HT-29 (cell line): ENCODE measurements around the gene DNAJC7. TPM values are rescaled to one million over a fixed set of nuclear protein-coding genes. Genes with fewer than 3 reads are reported as not detected.

ENCODE experiments used
- total RNA-seq: library from RNA; depleted of rRNA; stranded (reverse); fragments of >200 nt; shearing (Covaris generic); gene quantifications from 2 replicates; pipeline ENCODE4 v1.2.3, GENCODE V29; 2014; rRNA removed

DNAJC7 gene
- total RNA-seq, 1 experiment from 2014 or later: 52.8 TPM

Other genes starting within 250 kb of the DNAJC7 start
- gene JUP, start 230.7 kb downstream of the DNAJC7 start, total RNA-seq: 477 and 498 TPM in 2 replicates
- gene P3H4, start 205.5 kb downstream of the DNAJC7 start, total RNA-seq: 45.2 and 54.7 TPM in 2 replicates
- 52.4 and 68.0 TPM in 2 replicates for gene FKBP10, start 204.4 kb downstream of the DNAJC7 start, total RNA-seq
- gene NT5C3B, start 181.2 kb downstream of the DNAJC7 start, total RNA-seq: 35.8 and 39.0 TPM in 2 replicates
- gene KLHL10, start 179.6 kb downstream of the DNAJC7 start, total RNA-seq: not detected in 2 replicates
- 23.4 and 25.1 TPM in 2 replicates for gene KLHL11, start 152.0 kb downstream of the DNAJC7 start, total RNA-seq
- gene ACLY, start 98.5 kb downstream of the DNAJC7 start, total RNA-seq: 185 and 194 TPM in 2 replicates
- gene ODAD4, start 86.8 kb downstream of the DNAJC7 start, total RNA-seq: 0.55 and 0.64 TPM in 2 replicates
- 73.2 and 88.3 TPM in 2 replicates for gene CNP, start 50.6 kb downstream of the DNAJC7 start, total RNA-seq
- gene NKIRAS2, start 2.7 kb upstream of the DNAJC7 start, total RNA-seq: 50.1 and 62.1 TPM in 2 replicates
- gene C17orf113, start 33.2 kb upstream of the DNAJC7 start, total RNA-seq: 3.6 and 3.7 TPM in 2 replicates
- gene ZNF385C, start 81.0 kb upstream of the DNAJC7 start, total RNA-seq: 0.08 and 0.37 TPM in 2 replicates
- 9.1 and 9.7 TPM in 2 replicates for gene DHX58, start 95.3 kb upstream of the DNAJC7 start, total RNA-seq
- gene KAT2A, start 103.9 kb upstream of the DNAJC7 start, total RNA-seq: 49.6 and 51.9 TPM in 2 replicates
- gene HSPB9, start 105.4 kb upstream of the DNAJC7 start, total RNA-seq: not detected in 2 replicates
- 127 and 141 TPM in 2 replicates for gene RAB5C, start 137.6 kb upstream of the DNAJC7 start, total RNA-seq
- gene KCNH4, start 163.7 kb upstream of the DNAJC7 start, total RNA-seq: not detected in 2 replicates
- gene HCRT, start 168.0 kb upstream of the DNAJC7 start, total RNA-seq: not detected in 2 replicates
- gene GHDC, start 177.1 kb upstream of the DNAJC7 start, total RNA-seq: 22.0 and 25.6 TPM in 2 replicates